NB4 (cell line): ENCODE data around the gene MIA2.

ENCODE experiments used
- DNase-seq: peaks from one replicate; pipeline ENCODE4 v3.0.0; 2010; ENCODE audit warnings: low read depth
- H3K4me3 ChIP-seq: one replicate; pipeline ENCODE4 v1.5.1; 2011; ENCODE audit warnings: mild to moderate bottlenecking, low read depth, low read length, moderate library complexity
- MYC ChIP-seq: IDR thresholded peaks from 2 replicates; pipeline ENCODE4 v1.6.1; 2011; ENCODE audit warnings: low read depth, low read length
- POLR2A ChIP-seq: IDR thresholded peaks from 2 replicates; pipeline ENCODE4 v1.6.1; 2011; ENCODE audit warnings: mild to moderate bottlenecking; ENCODE audit not compliant: insufficient read length; ENCODE audit errors: extremely low read depth
- TF ChIP-seq, protein P1 (sequence below): IDR thresholded peaks from 2 replicates; pipeline ENCODE4 v1.6.1; 2011; ENCODE audit warnings: low read depth, low read length
- TF ChIP-seq, protein P2 (sequence below): IDR thresholded peaks from one replicate; pipeline ENCODE4 v1.5.1; 2012; ENCODE audit warnings: low read depth, low read length

MIA2 gene

DNA sequence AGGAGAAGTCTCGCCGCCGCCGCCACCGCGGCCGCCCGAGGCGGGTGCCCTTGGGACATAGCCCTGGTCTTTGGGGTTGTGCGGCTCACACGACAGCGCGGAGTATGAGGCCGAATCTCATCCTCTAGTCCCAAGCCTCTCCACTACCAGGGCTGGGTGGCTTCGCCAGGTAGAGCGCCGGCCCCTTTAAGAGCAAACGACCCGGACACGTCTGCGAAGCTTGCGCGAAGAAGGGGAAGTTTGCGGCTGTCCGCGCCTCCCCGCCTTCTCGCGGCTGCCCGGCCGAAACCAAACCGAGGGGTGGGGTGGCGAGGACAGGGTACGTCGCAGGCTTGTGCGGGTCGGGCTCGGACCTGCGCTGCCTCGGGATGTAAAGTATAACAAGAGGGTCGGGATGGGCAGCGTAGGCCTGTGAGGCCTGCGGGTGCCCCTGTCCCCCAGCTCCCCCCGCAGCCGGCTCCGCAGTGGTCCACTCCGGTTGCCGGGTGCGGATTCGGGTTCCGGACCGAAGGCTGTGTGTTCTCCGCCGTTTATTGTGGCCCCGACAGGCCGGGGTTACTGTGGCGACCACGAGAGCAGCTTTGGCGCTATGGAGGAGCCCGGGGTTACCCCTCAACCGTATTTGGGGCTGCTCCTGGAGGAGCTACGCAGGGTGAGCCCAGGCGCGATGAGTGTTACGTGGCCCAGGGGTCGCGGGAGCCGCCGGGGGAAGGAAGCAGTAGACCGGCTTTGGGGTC, 33.3 kb downstream of the MIA2 start:
- peak; percentile 92 for DNase-seq
- TF ChIP-seq MYC (peak; percentile 4), POLR2A (peak; percentile 53)
- TF ChIP-seq, protein P1, sequence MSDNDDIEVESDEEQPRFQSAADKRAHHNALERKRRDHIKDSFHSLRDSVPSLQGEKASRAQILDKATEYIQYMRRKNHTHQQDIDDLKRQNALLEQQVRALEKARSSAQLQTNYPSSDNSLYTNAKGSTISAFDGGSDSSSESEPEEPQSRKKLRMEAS: no peak; the same call in 1 of the 2 replicates

DNA sequence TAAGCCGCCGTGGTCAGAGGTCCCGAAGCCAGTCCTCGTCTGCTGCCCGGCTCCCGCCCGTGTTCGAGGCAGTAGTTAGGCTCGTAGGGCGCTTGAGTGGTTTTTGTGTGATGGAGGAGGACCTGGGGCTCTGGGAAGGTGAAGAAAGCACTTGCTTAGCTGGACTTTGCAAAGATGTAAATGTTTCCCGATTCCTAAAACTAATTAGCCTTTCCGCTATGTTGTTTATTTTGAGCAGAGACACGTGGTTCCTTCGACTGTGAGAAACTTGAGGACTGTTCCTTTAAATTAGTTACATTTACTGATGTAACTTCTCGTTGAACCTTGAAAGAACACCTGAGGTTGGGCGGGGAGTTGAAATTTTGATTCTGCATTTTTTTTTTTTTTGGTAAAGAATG, 33.9 kb downstream of the MIA2 start:
- no peak for TF ChIP-seq POLR2A
- TF ChIP-seq, protein P2, sequence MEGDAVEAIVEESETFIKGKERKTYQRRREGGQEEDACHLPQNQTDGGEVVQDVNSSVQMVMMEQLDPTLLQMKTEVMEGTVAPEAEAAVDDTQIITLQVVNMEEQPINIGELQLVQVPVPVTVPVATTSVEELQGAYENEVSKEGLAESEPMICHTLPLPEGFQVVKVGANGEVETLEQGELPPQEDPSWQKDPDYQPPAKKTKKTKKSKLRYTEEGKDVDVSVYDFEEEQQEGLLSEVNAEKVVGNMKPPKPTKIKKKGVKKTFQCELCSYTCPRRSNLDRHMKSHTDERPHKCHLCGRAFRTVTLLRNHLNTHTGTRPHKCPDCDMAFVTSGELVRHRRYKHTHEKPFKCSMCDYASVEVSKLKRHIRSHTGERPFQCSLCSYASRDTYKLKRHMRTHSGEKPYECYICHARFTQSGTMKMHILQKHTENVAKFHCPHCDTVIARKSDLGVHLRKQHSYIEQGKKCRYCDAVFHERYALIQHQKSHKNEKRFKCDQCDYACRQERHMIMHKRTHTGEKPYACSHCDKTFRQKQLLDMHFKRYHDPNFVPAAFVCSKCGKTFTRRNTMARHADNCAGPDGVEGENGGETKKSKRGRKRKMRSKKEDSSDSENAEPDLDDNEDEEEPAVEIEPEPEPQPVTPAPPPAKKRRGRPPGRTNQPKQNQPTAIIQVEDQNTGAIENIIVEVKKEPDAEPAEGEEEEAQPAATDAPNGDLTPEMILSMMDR: no peak
- TF ChIP-seq MYC: peak; percentile 47; the same call in 1 of the 2 replicates
- TF ChIP-seq, protein P1: peak; percentile 93
- DNase-seq: no peak
- H3K4me3 ChIP-seq: peak overlapping the region; percentile 96

More for the DNA sequence above, 33.3 kb downstream of the MIA2 start:
- peak overlapping the region; percentile 96 for H3K4me3 ChIP-seq

DNA sequence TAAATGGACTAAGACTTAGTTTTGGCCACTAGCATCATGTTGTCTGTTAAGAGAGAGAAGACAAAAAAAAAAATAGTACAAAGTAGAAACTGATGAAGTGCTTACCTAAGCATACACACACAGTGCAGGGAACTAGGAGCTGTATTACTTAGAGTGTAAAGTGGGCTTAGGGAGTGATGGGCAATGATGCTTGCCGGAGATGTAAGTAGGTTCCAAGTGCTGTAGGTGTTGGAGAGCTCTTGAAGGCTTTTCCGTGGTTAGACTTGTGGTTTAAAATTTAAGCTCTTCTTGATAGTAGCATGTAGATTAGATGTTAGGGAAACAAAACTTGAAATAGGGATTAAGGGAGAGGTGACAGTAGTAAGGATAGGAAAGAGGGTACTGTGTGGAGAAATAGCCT, 34.7 kb downstream of the MIA2 start:
- TF ChIP-seq, protein P1: no peak
- TF ChIP-seq, protein P2: no peak
- TF ChIP-seq MYC: no peak
- TF ChIP-seq POLR2A: no peak
- peak; percentile 50 for DNase-seq
- H3K4me3 ChIP-seq: peak overlapping the region; percentile 96

DNA sequence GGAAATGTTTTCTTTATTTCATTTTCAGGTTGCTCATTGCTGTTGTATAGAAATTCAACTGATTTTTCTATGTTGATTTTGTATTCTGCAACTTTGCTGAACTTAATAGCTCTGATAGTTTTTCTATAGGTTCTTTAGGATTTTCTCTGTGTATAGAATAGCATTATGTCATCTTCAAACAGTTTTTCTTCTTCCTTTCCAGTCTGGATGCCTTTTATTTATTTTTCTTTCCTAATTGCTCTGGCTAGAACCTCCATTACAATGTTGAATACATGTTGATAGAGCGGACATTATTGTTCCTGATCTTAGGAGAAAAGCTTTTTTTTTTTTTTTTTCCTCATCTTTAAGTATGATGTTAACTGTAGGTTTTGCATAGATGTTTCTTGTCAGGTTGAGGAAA, 39.2 kb downstream of the MIA2 start:
- no peak overlapping the region for H3K4me3 ChIP-seq
- TF ChIP-seq MYC: no peak
- TF ChIP-seq, protein P1: no peak
- TF ChIP-seq, protein P2: no peak
- TF ChIP-seq POLR2A: no peak
- DNase-seq: no peak

DNA sequence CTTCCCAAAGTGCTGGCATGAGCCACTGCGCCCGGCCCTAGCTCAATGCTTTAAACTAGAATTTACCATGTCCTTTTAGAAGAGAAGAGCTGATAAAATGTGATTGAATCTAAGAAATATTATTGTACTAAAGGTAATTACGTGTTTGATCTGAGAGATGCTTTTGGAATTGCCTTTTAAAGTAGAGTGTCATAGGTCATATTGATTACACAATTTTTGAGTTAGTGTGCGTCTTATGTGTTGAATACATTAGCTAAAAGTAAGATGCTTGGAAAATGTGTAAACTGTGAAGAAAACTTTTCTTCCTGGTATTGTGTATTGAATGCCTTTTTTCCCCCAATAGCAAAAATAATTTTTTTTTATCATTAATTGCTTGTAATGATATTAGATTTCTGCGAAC, 41.7 kb downstream of the MIA2 start:
- TF ChIP-seq POLR2A: no peak
- DNase-seq: no peak
- H3K4me3 ChIP-seq: no peak overlapping the region

DNA sequence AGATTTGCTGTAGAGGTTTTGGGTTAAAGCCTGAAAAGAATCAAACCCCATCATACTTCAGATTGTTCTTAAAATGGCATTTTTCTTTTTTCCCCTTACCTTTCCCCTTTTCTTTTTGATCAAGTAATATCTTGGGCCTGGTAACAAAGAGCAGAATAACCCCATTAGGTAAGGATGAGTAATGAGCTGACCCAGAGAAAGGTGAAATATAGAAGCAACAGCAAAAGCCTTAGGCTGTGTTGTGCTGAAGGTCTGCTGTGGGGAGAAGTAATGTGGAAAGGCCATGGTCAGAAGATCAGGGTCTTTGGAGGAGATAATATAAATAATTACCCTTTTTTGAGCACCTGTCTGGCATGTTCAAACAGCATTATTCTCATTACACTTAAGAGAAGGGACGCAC, 42.3 kb downstream of the MIA2 start:
- no peak for TF ChIP-seq MYC
- TF ChIP-seq, protein P2: no peak
- TF ChIP-seq POLR2A: no peak
- TF ChIP-seq, protein P1: no peak
- H3K4me3 ChIP-seq: no peak overlapping the region
- DNase-seq: no peak
